Stimulated activated CD8-positive, alpha-beta memory T cell treated with anti-CD3 and anti-CD28 coated beads, Interleukin-4, amount 100 ng/mL, for 24 hours (primary cell): ENCODE data around the gene PCYT2.
A peak's percentile ranks its signal among the peaks of the same experiment; 100 is the strongest.

Source experiments
- DNase-seq: peaks from one replicate; pipeline ENCODE4 v3.0.0-alpha.2; 2020; ENCODE audit warnings: low read depth

The PCYT2 gene

GRCh38 chr17:81869221-81870130, 41.7 kb downstream of the PCYT2 start:
- DNase-seq = peak; percentile 36

- DNase-seq = no peak
Observed at GRCh38 chr17:81868674-81869220, 42.5 kb downstream of the PCYT2 start.

- no peak for DNase-seq
Observed at GRCh38 chr17:81867991-81868673, 43.1 kb downstream of the PCYT2 start.

- DNase-seq = no peak
Observed at GRCh38 chr17:81867170-81867990, 43.8 kb downstream of the PCYT2 start.

- DNase-seq = no peak
Observed at GRCh38 chr17:81866440-81867169, 44.6 kb downstream of the PCYT2 start.

- no peak for DNase-seq
Observed at GRCh38 chr17:81865733-81866439, 45.3 kb downstream of the PCYT2 start.

GRCh38 chr17:81865358-81865732, 45.9 kb downstream of the PCYT2 start:
- no peak for DNase-seq

- no peak for DNase-seq
Observed at GRCh38 chr17:81863833-81864768, 47.1 kb downstream of the PCYT2 start.

GRCh38 chr17:81863123-81863675, 48.0 kb downstream of the PCYT2 start:
- DNase-seq = no peak

GRCh38 chr17:81860756-81861568, 50.2 kb downstream of the PCYT2 start:
- DNase-seq = peak; percentile 99

- DNase-seq = peak; percentile 94
Observed at GRCh38 chr17:81859906-81860755, 51.1 kb downstream of the PCYT2 start, which contains the start of gene P4HB. Gene P4HB, minus strand, starts transcription at chr17:81860535. Its CDS starts 64 bp downstream, at chr17:81860471.

GRCh38 chr17:81858967-81859905, 52.0 kb downstream of the PCYT2 start:
- DNase-seq = no peak

- no peak for DNase-seq
Observed at GRCh38 chr17:81858170-81858966, 52.8 kb downstream of the PCYT2 start.

GRCh38 chr17:81854974-81855774, 56.0 kb downstream of the PCYT2 start:
- DNase-seq = no peak

GRCh38 chr17:81852237-81852636, 59.0 kb downstream of the PCYT2 start:
- no peak for DNase-seq
